PFSK-1 (cell line): ENCODE measurements around the gene CNTNAP2.

ENCODE experiments used
- FOXP2 ChIP-seq: optimal IDR thresholded peaks from 2 replicates; pipeline ENCODE3; 2011; ENCODE audit warnings: borderline replicate concordance, control low read depth, inconsistent platforms; ENCODE audit not compliant: insufficient read depth; ENCODE audit errors: extremely low read length, extremely low read depth
- POLR2AphosphoS5 ChIP-seq: IDR thresholded peaks from 2 replicates; pipeline ENCODE4 v1.6.1; 2012; ENCODE audit warnings: low read depth, mild to moderate bottlenecking, control low read depth, low read length, moderate library complexity
- SIN3A ChIP-seq: IDR thresholded peaks from 2 replicates; pipeline ENCODE4 v1.6.1; 2012; ENCODE audit warnings: mild to moderate bottlenecking, low read length, moderate library complexity, borderline replicate concordance; ENCODE audit not compliant: insufficient read depth
- TAF1 ChIP-seq: IDR thresholded peaks from 2 replicates; pipeline ENCODE4 v1.6.1; 2012; ENCODE audit warnings: low read length, control low read depth, borderline replicate concordance; ENCODE audit not compliant: insufficient read depth
- TF ChIP-seq, protein P1 (sequence below), 2 experiments: IDR thresholded peaks; 2 replicates each; pipeline versions ENCODE4 v1.6.1 to v1.8.0; 2011 to 2012; ENCODE audit warnings: low read depth in 2 of 2, low read length in 2 of 2, control low read depth in 1 of 2, inconsistent platforms in 1 of 2, mild to moderate bottlenecking in 1 of 2, moderate library complexity in 1 of 2; ENCODE audit not compliant: insufficient read depth in 1 of 2

Gene CNTNAP2

DNA sequence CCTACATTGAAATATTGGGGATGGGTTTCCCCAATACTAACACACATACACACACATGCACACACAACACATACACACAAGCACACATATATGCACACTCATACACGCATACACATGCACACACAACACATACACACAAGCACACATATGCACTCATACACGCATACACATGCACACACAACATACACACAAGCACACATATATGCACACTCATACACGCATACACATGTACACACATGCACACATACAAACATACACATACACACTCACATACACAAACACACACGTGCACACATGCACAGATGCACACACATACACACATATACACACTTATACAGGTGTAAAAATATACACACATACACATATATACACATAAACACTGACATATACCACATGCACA, 2346.6 kb downstream of the CNTNAP2 start:
- TF ChIP-seq POLR2AphosphoS5: no peak
- no peak for TF ChIP-seq FOXP2
- TF ChIP-seq SIN3A: no peak
- TF ChIP-seq, protein P1, sequence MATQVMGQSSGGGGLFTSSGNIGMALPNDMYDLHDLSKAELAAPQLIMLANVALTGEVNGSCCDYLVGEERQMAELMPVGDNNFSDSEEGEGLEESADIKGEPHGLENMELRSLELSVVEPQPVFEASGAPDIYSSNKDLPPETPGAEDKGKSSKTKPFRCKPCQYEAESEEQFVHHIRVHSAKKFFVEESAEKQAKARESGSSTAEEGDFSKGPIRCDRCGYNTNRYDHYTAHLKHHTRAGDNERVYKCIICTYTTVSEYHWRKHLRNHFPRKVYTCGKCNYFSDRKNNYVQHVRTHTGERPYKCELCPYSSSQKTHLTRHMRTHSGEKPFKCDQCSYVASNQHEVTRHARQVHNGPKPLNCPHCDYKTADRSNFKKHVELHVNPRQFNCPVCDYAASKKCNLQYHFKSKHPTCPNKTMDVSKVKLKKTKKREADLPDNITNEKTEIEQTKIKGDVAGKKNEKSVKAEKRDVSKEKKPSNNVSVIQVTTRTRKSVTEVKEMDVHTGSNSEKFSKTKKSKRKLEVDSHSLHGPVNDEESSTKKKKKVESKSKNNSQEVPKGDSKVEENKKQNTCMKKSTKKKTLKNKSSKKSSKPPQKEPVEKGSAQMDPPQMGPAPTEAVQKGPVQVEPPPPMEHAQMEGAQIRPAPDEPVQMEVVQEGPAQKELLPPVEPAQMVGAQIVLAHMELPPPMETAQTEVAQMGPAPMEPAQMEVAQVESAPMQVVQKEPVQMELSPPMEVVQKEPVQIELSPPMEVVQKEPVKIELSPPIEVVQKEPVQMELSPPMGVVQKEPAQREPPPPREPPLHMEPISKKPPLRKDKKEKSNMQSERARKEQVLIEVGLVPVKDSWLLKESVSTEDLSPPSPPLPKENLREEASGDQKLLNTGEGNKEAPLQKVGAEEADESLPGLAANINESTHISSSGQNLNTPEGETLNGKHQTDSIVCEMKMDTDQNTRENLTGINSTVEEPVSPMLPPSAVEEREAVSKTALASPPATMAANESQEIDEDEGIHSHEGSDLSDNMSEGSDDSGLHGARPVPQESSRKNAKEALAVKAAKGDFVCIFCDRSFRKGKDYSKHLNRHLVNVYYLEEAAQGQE (IDR thresholded peaks at IDR 0.05; ENCODE audit: insufficient read depth in 1 of 2, low read depth in 2 of 2, low read length in 2 of 2): no peak
- TF ChIP-seq TAF1: no peak

DNA sequence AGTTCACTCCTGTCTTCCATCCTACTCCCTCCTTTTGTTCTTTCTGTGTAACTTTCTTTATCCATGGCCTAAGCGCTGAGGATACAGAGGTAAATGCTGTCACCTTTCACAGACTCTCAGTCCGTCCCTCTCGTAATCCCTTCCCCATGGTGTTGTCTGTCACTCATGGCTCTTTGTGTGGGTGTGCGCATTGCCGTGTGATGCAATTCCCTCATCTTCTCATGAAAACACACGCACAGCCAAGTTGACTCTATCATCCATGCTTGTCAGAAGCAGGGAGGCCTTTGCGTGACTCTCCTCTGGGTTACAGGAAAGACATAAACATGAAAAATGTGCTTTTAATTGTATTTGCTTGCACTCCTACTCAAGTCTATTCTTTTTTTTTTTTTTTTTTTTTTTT, 2348.3 kb downstream of the CNTNAP2 start:
- TF ChIP-seq SIN3A (no peak), FOXP2 (no peak), POLR2AphosphoS5 (no peak), TAF1 (no peak)
- TF ChIP-seq, protein P1 (IDR thresholded peaks at IDR 0.05; ENCODE audit: insufficient read depth in 1 of 2, low read depth in 2 of 2, low read length in 2 of 2): no peak

DNA sequence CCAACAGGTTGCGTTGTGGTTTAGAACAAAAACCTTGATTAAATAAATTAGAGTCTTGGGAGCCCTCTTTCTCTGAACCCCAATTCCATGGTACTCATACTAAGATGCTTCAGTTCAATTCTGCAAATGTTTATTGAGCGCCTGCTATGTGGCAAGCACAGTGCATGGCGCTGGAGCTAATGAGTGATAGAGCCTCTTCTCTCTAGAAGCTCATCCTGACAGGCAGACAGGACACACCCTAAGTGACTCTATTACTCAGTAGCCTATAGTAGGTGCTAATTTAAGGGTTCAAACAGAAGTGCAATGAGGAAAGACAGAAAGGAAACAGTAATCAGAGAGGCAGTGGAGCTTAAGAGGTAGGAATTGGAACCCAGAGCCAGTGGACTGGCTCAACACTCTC, 2349.5 kb downstream of the CNTNAP2 start:
- no peak for TF ChIP-seq POLR2AphosphoS5
- TF ChIP-seq SIN3A: no peak
- no peak for TF ChIP-seq TAF1
- TF ChIP-seq FOXP2: no peak
- TF ChIP-seq, protein P1 (IDR thresholded peaks at IDR 0.05; ENCODE audit: insufficient read depth in 1 of 2, low read depth in 2 of 2, low read length in 2 of 2): no peak

DNA sequence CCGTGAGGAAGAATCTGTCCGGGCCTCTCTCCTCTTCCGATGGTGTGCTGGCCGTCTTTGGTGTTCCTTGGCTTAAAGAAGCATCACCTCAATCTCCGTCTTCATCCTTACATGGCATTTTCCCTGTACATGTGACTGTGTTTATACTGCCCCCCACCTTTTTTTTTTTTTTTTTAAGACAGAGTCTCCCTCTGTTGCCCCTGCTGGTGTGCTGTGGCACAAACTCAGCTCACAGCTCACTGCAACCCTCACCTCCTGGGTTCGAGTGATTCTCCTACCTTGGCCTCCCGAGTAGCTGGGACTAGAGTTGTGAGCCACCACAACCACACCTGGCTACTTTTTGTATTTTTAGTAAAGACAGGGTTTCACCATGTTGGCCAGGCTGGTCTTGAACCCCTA, 2352.1 kb downstream of the CNTNAP2 start:
- TF ChIP-seq, protein P1 (IDR thresholded peaks at IDR 0.05; ENCODE audit: insufficient read depth in 1 of 2, low read depth in 2 of 2, low read length in 2 of 2): no peak
- no peak for TF ChIP-seq FOXP2
- no peak for TF ChIP-seq TAF1
- no peak for TF ChIP-seq SIN3A
